Right atrium auricular region (tissue), 2 donors: ENCODE data around the gene NUP188. TPM values are rescaled to one million over a fixed set of nuclear protein-coding genes. Genes with fewer than 3 reads are reported as not detected.

ENCODE experiments used
- DNase-seq: peaks from one replicate; pipeline ENCODE4 v3.0.0-alpha.2; 2019; ENCODE audit warnings: low spot score
- H3K27ac ChIP-seq, 2 donors: fragments of 200-600 bp; sonication (generic); 1 replicate in 1 of 2; 2 replicates in 1 of 2; pipeline ENCODE4 v1.5.1; 2016 to 2019
- H3K27me3 ChIP-seq, 2 donors: fragments of 200-600 bp; sonication (generic); one replicate each; pipeline versions ENCODE4 v1.5.1 to v1.6.0; 2017 to 2019
- H3K36me3 ChIP-seq: fragments of 200-600 bp; sonication (generic); one replicate; pipeline ENCODE4 v1.5.1; 2016
- H3K4me1 ChIP-seq, 2 donors: fragments of 200-600 bp; sonication (generic); one replicate each; pipeline versions ENCODE4 v1.5.1 to v1.6.0; 2017 to 2019
- H3K4me3 ChIP-seq, 2 donors: fragments of 200-600 bp; sonication (generic); 1 replicate in 1 of 2; 2 replicates in 1 of 2; pipeline ENCODE4 v1.5.1; 2017 to 2019; ENCODE audit warnings: mild to moderate bottlenecking in 1 of 2, moderate library complexity in 1 of 2
- H3K9me3 ChIP-seq, 2 donors: fragments of 200-600 bp; sonication (generic); one replicate each; pipeline ENCODE4 v1.5.1; 2019
- total RNA-seq, 2 donors: library from RNA; depleted of rRNA; stranded (reverse); fragments of >200 nt; gene quantifications; one replicate each; pipeline ENCODE4 v1.1.0, GENCODE V29; 2016
- TF ChIP-seq, protein P1 (sequence below), 2 donors: fragments of 200-600 bp; sonication (generic); IDR thresholded peaks; one replicate each; pipeline ENCODE4 v1.5.1; 2019; ENCODE audit warnings: antibody characterized with exemption in 2 of 2

The NUP188 gene
- total RNA-seq, 2 donors from 2014 or later = 23.5 to 26.8 TPM

DNA sequence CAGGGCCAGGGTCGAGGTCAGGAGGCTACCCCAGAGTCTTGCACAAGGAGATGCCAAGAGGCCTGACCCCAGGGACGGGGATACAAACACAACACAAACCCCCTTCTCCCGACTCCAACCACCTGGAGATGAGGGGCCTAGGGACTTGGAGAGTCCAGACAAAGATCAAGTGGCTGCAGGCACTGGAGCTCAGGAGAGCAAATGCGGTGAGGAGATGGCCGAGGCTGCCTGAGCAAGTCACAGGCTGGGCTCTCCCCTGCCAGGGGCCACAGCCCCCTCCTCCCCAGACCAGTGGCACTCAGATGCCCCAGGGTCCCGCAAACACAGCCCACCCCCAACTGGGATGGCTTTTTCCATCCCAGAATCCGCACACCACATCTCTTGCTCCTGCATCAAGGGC lies 64.8 kb downstream of the NUP188 start:
- TF ChIP-seq, protein P1, sequence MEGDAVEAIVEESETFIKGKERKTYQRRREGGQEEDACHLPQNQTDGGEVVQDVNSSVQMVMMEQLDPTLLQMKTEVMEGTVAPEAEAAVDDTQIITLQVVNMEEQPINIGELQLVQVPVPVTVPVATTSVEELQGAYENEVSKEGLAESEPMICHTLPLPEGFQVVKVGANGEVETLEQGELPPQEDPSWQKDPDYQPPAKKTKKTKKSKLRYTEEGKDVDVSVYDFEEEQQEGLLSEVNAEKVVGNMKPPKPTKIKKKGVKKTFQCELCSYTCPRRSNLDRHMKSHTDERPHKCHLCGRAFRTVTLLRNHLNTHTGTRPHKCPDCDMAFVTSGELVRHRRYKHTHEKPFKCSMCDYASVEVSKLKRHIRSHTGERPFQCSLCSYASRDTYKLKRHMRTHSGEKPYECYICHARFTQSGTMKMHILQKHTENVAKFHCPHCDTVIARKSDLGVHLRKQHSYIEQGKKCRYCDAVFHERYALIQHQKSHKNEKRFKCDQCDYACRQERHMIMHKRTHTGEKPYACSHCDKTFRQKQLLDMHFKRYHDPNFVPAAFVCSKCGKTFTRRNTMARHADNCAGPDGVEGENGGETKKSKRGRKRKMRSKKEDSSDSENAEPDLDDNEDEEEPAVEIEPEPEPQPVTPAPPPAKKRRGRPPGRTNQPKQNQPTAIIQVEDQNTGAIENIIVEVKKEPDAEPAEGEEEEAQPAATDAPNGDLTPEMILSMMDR (IDR thresholded peaks at IDR 0.05) = no peak
- H3K27ac ChIP-seq = no peak overlapping the region
- DNase-seq = no peak
- H3K9me3 ChIP-seq = no peaks in the 10 kb centered on the region
- peaks cover 0 to 2% of the 10 kb centered on the region in 2 donors for H3K4me1 ChIP-seq
- no peak overlapping the region for H3K4me3 ChIP-seq
- peaks cover 32% of the 10 kb centered on the region for H3K36me3 ChIP-seq
- no peaks in the 10 kb centered on the region for H3K27me3 ChIP-seq

GRCh38 chr9:129012893-129013448 lies 65.5 kb downstream of the NUP188 start:
- H3K27me3 ChIP-seq = no peaks in the 10 kb centered on the region
- H3K36me3 ChIP-seq = peaks cover 30% of the 10 kb centered on the region
- no peak for DNase-seq
- H3K4me1 ChIP-seq = no peaks in the 10 kb centered on the region
- H3K4me3 ChIP-seq = no peak overlapping the region
- H3K27ac ChIP-seq = no peak overlapping the region
- TF ChIP-seq, protein P1 (IDR thresholded peaks at IDR 0.05) = no peak
- no peaks in the 10 kb centered on the region for H3K9me3 ChIP-seq

DNA sequence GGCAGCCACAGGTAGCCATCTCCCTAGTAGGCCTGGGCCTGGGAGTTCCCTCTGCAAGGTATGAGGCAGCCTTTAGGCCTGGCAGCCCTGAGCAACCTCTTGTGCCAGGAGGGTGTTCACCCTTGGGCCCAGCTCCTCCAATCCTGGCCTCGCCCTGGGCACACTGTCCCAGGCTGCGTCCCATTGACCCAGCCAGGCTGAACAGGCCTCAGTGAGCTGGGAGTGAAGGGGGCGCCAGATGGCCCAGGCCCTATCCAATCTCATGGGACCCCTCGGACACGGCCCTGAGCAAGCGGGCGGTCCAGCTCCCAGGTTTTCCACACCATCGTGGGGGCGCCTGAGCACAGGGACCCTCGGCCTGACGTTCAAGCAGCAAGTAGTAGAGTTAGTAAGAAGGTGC lies 66.2 kb downstream of the NUP188 start:
- no peaks in the 10 kb centered on the region for H3K9me3 ChIP-seq

DNA sequence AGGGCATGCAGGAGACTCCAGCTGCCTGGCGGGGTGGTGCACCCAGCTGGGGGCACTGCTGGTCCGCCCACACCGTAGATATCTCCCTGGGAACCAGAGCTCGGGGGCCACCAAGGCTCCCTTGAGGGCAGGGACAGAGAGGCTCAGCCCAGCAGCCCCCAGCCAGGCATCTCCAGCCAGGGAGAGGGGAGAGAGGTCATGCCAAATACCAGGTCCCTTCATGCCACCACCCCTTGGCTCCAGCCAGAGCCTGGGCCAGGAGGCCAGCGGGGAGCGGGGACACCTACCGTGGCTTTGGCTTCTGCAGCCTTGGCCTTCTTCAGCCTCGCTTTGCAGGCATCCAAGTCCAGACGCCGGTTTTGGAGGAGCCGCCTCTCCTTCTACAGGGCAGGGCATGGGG lies 66.6 kb downstream of the NUP188 start:
- no peak overlapping the region for H3K27ac ChIP-seq
- peaks cover 30% of the 10 kb centered on the region for H3K36me3 ChIP-seq
- H3K4me1 ChIP-seq = no peaks in the 10 kb centered on the region
- no peaks in the 10 kb centered on the region for H3K27me3 ChIP-seq
- DNase-seq = no peak
- no peaks in the 10 kb centered on the region for H3K9me3 ChIP-seq
- TF ChIP-seq, protein P1 (IDR thresholded peaks at IDR 0.05) = no peak
- H3K4me3 ChIP-seq = no peak overlapping the region

More for the DNA sequence above, 66.2 kb downstream of the NUP188 start:
- Histone ChIP-seq H3K27ac (no peak overlapping the region), H3K4me3 (no peak overlapping the region), H3K27me3 (no peaks in the 10 kb centered on the region), H3K4me1 (no peaks in the 10 kb centered on the region), H3K36me3 (peaks cover 30% of the 10 kb centered on the region)
- TF ChIP-seq, protein P1 (IDR thresholded peaks at IDR 0.05) = no peak
- DNase-seq = no peak

- H3K27ac ChIP-seq = no peak overlapping the region
- H3K9me3 ChIP-seq = no peaks in the 10 kb centered on the region
- no peak for DNase-seq
- H3K4me3 ChIP-seq = no peak overlapping the region
- H3K4me1 ChIP-seq = no peaks in the 10 kb centered on the region
- H3K27me3 ChIP-seq = no peaks in the 10 kb centered on the region
- TF ChIP-seq, protein P1 (IDR thresholded peaks at IDR 0.05) = no peak
- peaks cover 30% of the 10 kb centered on the region for H3K36me3 ChIP-seq
Observed at GRCh38 chr9:129014608-129015007, 67.1 kb downstream of the NUP188 start.

DNA sequence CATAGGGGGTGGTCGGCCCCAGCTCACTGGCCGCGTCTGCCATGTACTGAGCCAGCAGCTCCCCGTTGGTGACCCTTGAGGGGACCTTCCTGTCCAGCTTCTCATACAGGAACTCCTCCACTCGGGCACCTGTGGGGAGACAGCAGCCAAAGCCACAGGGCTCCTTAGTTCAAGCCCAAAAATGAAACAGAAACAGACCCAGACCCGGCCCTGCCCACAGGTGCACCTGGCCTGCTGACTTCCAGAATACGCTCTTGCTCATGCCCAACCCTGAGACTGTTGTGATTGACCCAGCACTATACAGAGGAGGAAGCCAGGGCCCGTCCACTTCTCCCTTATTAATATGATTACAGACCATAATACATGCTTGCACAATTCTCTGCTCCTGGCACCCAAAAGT lies 73.6 kb downstream of the NUP188 start:
- Histone ChIP-seq H3K36me3 (peaks cover 3% of the 10 kb centered on the region), H3K27me3 (no peaks in the 10 kb centered on the region), H3K4me3 (no peak overlapping the region), H3K4me1 (peaks cover 0 to 13% of the 10 kb centered on the region in 2 donors), H3K27ac (no peak overlapping the region), H3K9me3 (no peaks in the 10 kb centered on the region)
- DNase-seq = no peak
- TF ChIP-seq, protein P1 (IDR thresholded peaks at IDR 0.05) = no peak
